OCI-LY1 (cell line): ENCODE measurements around the gene DHH.
"Not testable (repeated sequence)": the region's sequence is repeated elsewhere in the genome, so short reads cannot be mapped to it uniquely, and the experiment has no call there.

Experiments
- H2AFZ ChIP-seq: fragments of 200-600 bp; sonication (generic), shearing (Covaris generic); 2 replicates; pipeline ENCODE4 v1.6.0; 2014; ENCODE audit warnings: antibody characterized with exemption, mild to moderate bottlenecking, low read length
- H3F3A ChIP-seq: fragments of 200-600 bp; sonication (generic), shearing (Covaris generic); 2 replicates; pipeline ENCODE4 v1.6.0; 2014; ENCODE audit warnings: mild to moderate bottlenecking, antibody characterized with exemption, low read length, moderate library complexity; ENCODE audit not compliant: insufficient read depth
- H3K27ac ChIP-seq: fragments of 200-600 bp; sonication (generic); 2 replicates; pipeline ENCODE4 v1.5.1; 2014; ENCODE audit warnings: low read length, mixed run types, mild to moderate bottlenecking, low read depth; ENCODE audit not compliant: poor library complexity, severe bottlenecking
- H3K27me3 ChIP-seq: fragments of 200-600 bp; sonication (generic); 2 replicates; pipeline ENCODE4 v1.6.0; 2014; ENCODE audit warnings: antibody characterized with exemption, mild to moderate bottlenecking, low read length, moderate library complexity; ENCODE audit not compliant: insufficient read depth
- H3K36me3 ChIP-seq: fragments of 200-600 bp; sonication (generic); 2 replicates; pipeline ENCODE4 v1.6.1; 2014; ENCODE audit warnings: mild to moderate bottlenecking, antibody characterized with exemption, low read length, moderate library complexity, mixed read lengths; ENCODE audit not compliant: insufficient read depth
- H3K4me1 ChIP-seq: fragments of 200-600 bp; sonication (generic); 2 replicates; pipeline ENCODE4 v1.5.1; 2014; ENCODE audit warnings: mild to moderate bottlenecking, low read length, moderate library complexity; ENCODE audit not compliant: insufficient read depth, severe bottlenecking
- H3K4me2 ChIP-seq: fragments of 200-600 bp; sonication (generic), shearing (Covaris generic); 2 replicates; pipeline ENCODE4 v1.6.1; 2014; ENCODE audit warnings: low read length
- H3K4me3 ChIP-seq: fragments of 200-600 bp; sonication (generic); 2 replicates; pipeline ENCODE4 v1.5.1; 2014; ENCODE audit warnings: low read length, low read depth, mild to moderate bottlenecking, mixed read lengths; ENCODE audit not compliant: poor library complexity, severe bottlenecking
- H3K79me2 ChIP-seq: fragments of 200-600 bp; shearing (Covaris generic); 2 replicates; pipeline ENCODE4 v1.6.1; 2016; ENCODE audit warnings: mixed run types, low read length, mixed read lengths; ENCODE audit not compliant: insufficient read depth
- H3K9ac ChIP-seq: fragments of 200-600 bp; sonication (generic), shearing (Covaris generic); 2 replicates; pipeline ENCODE4 v1.6.1; 2014; ENCODE audit warnings: mild to moderate bottlenecking, low read length, mixed read lengths
- H3K9me2 ChIP-seq: fragments of 200-600 bp; sonication (generic), shearing (Covaris generic); 2 replicates; pipeline ENCODE4 v1.6.1; 2014; ENCODE audit warnings: low read depth, mild to moderate bottlenecking, low read length, mixed read lengths
- H3K9me3 ChIP-seq: fragments of 200-600 bp; shearing (Covaris generic); 2 replicates; pipeline ENCODE4 v1.6.1; 2014; ENCODE audit warnings: low read length, mixed read lengths
- H4K20me1 ChIP-seq: fragments of 200-600 bp; sonication (generic), shearing (Covaris generic); 2 replicates; pipeline ENCODE4 v1.6.0; 2016; ENCODE audit warnings: mild to moderate bottlenecking, low read length; ENCODE audit not compliant: insufficient read depth
- EZH2 ChIP-seq: fragments of 200-600 bp; sonication (generic), shearing (Covaris generic); IDR thresholded peaks from 2 replicates; pipeline ENCODE4 v1.8.0; 2017; ENCODE audit warnings: borderline replicate concordance, mixed run types, mild to moderate bottlenecking, antibody characterized with exemption, low read length, moderate library complexity, mixed read lengths
- TF ChIP-seq, protein P1 (sequence below): fragments of 200-600 bp; sonication (generic), shearing (Covaris generic); IDR thresholded peaks from 2 replicates; pipeline ENCODE4 v1.5.1; 2017; ENCODE audit warnings: mild to moderate bottlenecking, antibody characterized with exemption, low read length, moderate library complexity, mixed read lengths

The DHH gene

DNA sequence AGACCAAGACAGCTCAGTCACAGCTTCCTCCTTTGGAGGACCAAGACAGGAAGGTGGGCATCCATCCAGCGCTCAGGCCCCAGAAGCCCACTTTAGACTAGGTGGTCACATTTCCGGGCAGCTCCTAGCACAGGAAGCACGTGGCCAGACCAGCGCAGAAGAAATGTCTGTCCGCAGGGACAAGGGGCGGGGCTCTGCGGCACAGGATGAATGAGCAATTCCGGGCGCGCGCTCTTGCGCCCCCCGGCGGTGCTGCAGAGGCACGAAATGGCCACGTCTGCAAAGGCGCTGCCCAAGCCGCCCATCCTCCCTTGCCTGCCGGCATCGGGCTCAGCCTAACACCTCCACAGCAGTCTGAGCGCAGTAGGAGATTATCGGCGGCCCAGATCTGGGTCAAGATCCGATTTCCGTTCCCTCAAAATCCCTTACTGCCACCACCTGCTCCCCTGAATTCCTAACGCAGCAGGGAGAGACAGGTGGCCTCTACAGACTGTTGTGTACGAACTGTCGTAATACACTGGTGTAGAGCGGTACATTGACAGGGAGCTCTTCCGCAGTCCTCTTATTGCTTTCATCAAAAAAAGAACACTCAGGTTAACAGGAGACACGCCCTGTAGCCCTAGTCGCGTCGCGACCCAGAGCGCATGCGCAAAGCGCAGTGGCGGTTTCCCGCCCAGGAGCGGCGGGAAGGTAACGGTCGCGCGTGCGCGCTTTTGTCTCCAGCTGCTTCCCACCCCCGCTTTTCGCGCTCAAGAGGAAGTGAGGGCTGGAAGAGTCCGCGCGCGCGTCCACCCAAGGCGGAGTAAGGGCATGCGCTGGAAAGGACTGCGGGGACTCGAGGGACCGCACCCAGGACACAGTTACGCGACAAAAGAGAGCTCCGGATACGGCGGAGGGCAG, 35.8 kb upstream of the DHH start:
- peaks cover 23% of the 10 kb centered on the region for H3F3A ChIP-seq
- peak overlapping the region; percentile 85 for H3K4me2 ChIP-seq
- TF ChIP-seq, protein P1, sequence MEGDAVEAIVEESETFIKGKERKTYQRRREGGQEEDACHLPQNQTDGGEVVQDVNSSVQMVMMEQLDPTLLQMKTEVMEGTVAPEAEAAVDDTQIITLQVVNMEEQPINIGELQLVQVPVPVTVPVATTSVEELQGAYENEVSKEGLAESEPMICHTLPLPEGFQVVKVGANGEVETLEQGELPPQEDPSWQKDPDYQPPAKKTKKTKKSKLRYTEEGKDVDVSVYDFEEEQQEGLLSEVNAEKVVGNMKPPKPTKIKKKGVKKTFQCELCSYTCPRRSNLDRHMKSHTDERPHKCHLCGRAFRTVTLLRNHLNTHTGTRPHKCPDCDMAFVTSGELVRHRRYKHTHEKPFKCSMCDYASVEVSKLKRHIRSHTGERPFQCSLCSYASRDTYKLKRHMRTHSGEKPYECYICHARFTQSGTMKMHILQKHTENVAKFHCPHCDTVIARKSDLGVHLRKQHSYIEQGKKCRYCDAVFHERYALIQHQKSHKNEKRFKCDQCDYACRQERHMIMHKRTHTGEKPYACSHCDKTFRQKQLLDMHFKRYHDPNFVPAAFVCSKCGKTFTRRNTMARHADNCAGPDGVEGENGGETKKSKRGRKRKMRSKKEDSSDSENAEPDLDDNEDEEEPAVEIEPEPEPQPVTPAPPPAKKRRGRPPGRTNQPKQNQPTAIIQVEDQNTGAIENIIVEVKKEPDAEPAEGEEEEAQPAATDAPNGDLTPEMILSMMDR, result peak; percentile 94
- no peak for TF ChIP-seq EZH2
- no peaks in the 10 kb centered on the region for H3K27me3 ChIP-seq
- no peaks in the 10 kb centered on the region for H3K9me2 ChIP-seq
- H3K79me2 ChIP-seq, result peaks cover 23% of the 10 kb centered on the region
- H4K20me1 ChIP-seq, result no peaks in the 10 kb centered on the region
- H3K36me3 ChIP-seq, result peaks cover 44% of the 10 kb centered on the region
- no peaks in the 10 kb centered on the region for H3K9me3 ChIP-seq
- H3K4me1 ChIP-seq, result peaks cover 29% of the 10 kb centered on the region
- peak overlapping the region; percentile 76 for H3K4me3 ChIP-seq
- peak overlapping the region; percentile 99 for H3K27ac ChIP-seq
- peak overlapping the region; percentile 98 for H3K9ac ChIP-seq
- no peak overlapping the region for H2AFZ ChIP-seq

DNA sequence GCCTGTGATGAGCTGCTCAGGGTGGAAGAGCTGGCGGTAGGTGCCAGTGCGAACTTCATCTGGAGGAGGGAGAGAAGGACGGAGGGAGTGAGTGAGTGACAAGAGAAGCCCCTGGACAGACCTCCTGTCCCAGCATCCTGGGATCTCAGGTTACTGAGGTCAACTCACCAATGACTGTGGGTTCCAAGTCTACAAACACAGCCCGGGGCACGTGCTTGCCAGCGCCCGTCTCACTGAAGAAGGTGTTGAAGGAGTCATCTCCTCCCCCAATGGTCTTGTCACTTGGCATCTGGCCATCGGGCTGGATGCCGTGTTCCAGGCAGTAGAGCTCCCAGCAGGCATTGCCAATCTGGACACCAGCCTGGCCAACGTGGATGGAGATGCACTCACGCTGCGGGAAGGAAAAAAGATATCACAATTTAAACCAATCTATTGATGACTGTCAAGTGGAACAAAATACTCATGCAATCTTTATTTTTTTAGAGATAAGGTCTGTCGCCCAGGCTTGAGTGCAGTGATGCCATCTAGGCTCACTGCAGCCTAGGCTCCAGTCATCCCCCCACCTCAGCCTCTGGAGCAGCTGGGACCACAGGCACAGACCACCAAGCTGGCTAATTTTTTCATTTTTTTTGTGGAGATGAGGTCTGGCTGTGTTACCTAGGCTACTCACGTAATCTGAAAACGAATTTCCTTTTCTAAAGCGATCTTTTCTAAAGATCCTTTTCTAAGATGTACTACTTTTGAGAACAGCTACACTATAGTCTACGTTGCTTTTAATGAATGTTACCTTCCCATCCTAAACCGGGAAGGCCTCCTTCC, 34.9 kb upstream of the DHH start:
- Histone ChIP-seq H3K79me2 (peaks cover 23% of the 10 kb centered on the region), H3K36me3 (peaks cover 44% of the 10 kb centered on the region), H2AFZ (no peak overlapping the region), H4K20me1 (no peaks in the 10 kb centered on the region), H3K9me2 (no peaks in the 10 kb centered on the region), H3F3A (peaks cover 25% of the 10 kb centered on the region), H3K9me3 (no peaks in the 10 kb centered on the region), H3K9ac (peak overlapping the region; percentile 98), H3K27ac (peak overlapping the region; percentile 99), H3K4me2 (peak overlapping the region; percentile 85), H3K4me3 (peak overlapping the region; percentile 76), H3K27me3 (no peaks in the 10 kb centered on the region), H3K4me1 (peaks cover 29% of the 10 kb centered on the region)
- TF ChIP-seq, protein P1, result no peak
- no peak for TF ChIP-seq EZH2

DNA sequence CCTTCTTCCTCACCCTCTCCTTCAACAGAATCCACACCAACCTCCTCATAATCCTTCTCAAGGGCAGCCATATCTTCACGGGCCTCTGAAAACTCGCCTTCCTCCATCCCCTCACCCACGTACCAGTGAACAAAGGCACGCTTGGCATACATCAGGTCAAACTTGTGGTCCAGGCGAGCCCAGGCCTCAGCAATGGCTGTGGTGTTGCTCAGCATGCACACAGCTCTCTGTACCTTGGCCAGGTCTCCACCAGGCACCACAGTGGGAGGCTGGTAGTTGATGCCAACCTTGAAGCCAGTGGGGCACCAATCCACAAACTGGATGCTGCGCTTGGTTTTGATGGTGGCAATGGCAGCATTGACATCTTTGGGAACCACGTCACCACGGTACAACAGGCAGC, 33.4 kb upstream of the DHH start:
- Histone ChIP-seq H3K36me3 (peaks cover 44% of the 10 kb centered on the region), H3K79me2 (peaks cover 12% of the 10 kb centered on the region; the same call in 1 of the 2 replicates), H3F3A (peaks cover 25% of the 10 kb centered on the region), H3K4me1 (peaks cover 18% of the 10 kb centered on the region)
- not testable (repeated sequence) for H3K4me3 ChIP-seq, H3K9me2 ChIP-seq, H3K9me3 ChIP-seq, H3K4me2 ChIP-seq, H2AFZ ChIP-seq, H3K27me3 ChIP-seq, H4K20me1 ChIP-seq, H3K9ac ChIP-seq, H3K27ac ChIP-seq
